ENCODE results near the gene SLC9B2.
A peak's percentile ranks its signal among the peaks of the same experiment; 100 is the strongest.
"Not testable (repeated sequence)": the region's sequence is repeated elsewhere in the genome, so short reads cannot be mapped to it uniquely, and the experiment has no call there.

Gene SLC9B2

GRCh38 chr4:103019308-103020124, 57.0 kb downstream of the SLC9B2 start, which contains the start of gene SLC9B1:
TSS of gene SLC9B1 (minus strand) at chr4:103019705. CDS start at chr4:102991711, 27,994 bp downstream.
- FAIRE-seq, result peak; percentile 91
- peak; percentile 58 for DNase-seq (ENCODE audit: insufficient read length, low spot score)

- DNase-seq (ENCODE audit: insufficient read length, low spot score) (no peak), FAIRE-seq (peak; percentile 59)
These were observed 57.9 kb downstream of the SLC9B2 start for GRCh38 chr4:103018391-103019307.

- FAIRE-seq (no peak), DNase-seq (ENCODE audit: insufficient read length, low spot score) (no peak)
These were observed 64.0 kb downstream of the SLC9B2 start for GRCh38 chr4:103012551-103012950.

GRCh38 chr4:103012060-103012459, 64.5 kb downstream of the SLC9B2 start:
- DNase-seq (ENCODE audit: insufficient read length, low spot score), result no peak
- FAIRE-seq, result no peak

GRCh38 chr4:103011378-103012025, 65.1 kb downstream of the SLC9B2 start:
- FAIRE-seq, result no peak
- DNase-seq (ENCODE audit: insufficient read length, low spot score), result no peak

- FAIRE-seq, result no peak
- DNase-seq (ENCODE audit: insufficient read length, low spot score), result no peak
These were observed 65.8 kb downstream of the SLC9B2 start for GRCh38 chr4:103010804-103011203.

- no peak for DNase-seq (ENCODE audit: insufficient read length, low spot score)
- FAIRE-seq, result peak; percentile 90
These were observed 67.5 kb downstream of the SLC9B2 start for GRCh38 chr4:103008875-103009729.

GRCh38 chr4:103002551-103002950, 74.0 kb downstream of the SLC9B2 start:
- DNase-seq (ENCODE audit: insufficient read length, low spot score), result no peak
- FAIRE-seq, result no peak

GRCh38 chr4:102994803-102995202, 81.8 kb downstream of the SLC9B2 start:
- FAIRE-seq (no peak), DNase-seq (ENCODE audit: insufficient read length, low spot score) (no peak)

GRCh38 chr4:102993985-102994384, 82.6 kb downstream of the SLC9B2 start:
- DNase-seq (ENCODE audit: insufficient read length, low spot score); FAIRE-seq: not testable (repeated sequence)

GRCh38 chr4:102988429-102989020, 88.0 kb downstream of the SLC9B2 start:
- DNase-seq (ENCODE audit: insufficient read length, low spot score), result no peak
- FAIRE-seq, result peak; percentile 79

GRCh38 chr4:102981005-102981404, 95.6 kb downstream of the SLC9B2 start:
- DNase-seq (ENCODE audit: insufficient read length, low spot score) (no peak), FAIRE-seq (no peak)

Measured in GM19239 (cell line).